Globus pallidus (tissue), 1 donor: ENCODE results near the gene MGAM2.

ENCODE experiments used
- DNase-seq: peaks from one replicate; pipeline ENCODE4 v3.0.0-alpha.2; 2015; ENCODE audit warnings: low spot score

The MGAM2 gene

GRCh38 chr7:142120524-142120923 is 9.0 kb downstream of the MGAM2 start:
- no peak for DNase-seq

GRCh38 chr7:142123184-142123583 is 11.7 kb downstream of the MGAM2 start:
- no peak for DNase-seq

GRCh38 chr7:142125256-142125955 is 13.9 kb downstream of the MGAM2 start:
- DNase-seq = no peak

GRCh38 chr7:142130267-142130666 is 18.7 kb downstream of the MGAM2 start:
- no peak for DNase-seq

- no peak for DNase-seq
Measured at GRCh38 chr7:142131439-142132185, 20.1 kb downstream of the MGAM2 start.

- no peak for DNase-seq
Measured at GRCh38 chr7:142133731-142134148, 22.2 kb downstream of the MGAM2 start.

- no peak for DNase-seq
Measured at GRCh38 chr7:142134909-142135308, 23.4 kb downstream of the MGAM2 start.

GRCh38 chr7:142138996-142139395 is 27.5 kb downstream of the MGAM2 start:
- no peak for DNase-seq

GRCh38 chr7:142139597-142140400 is 28.3 kb downstream of the MGAM2 start:
- no peak for DNase-seq

GRCh38 chr7:142140401-142140959 is 29.0 kb downstream of the MGAM2 start:
- DNase-seq = no peak

GRCh38 chr7:142142702-142143101 is 31.2 kb downstream of the MGAM2 start:
- no peak for DNase-seq

- no peak for DNase-seq
Measured at GRCh38 chr7:142146124-142146523, 34.6 kb downstream of the MGAM2 start.

- DNase-seq = no peak
Measured at GRCh38 chr7:142150356-142150755, 38.8 kb downstream of the MGAM2 start.

- no peak for DNase-seq
Measured at GRCh38 chr7:142150869-142151268, 39.4 kb downstream of the MGAM2 start.

- no peak for DNase-seq
Measured at GRCh38 chr7:142152076-142152475, 40.6 kb downstream of the MGAM2 start.

GRCh38 chr7:142153400-142153799 is 41.9 kb downstream of the MGAM2 start:
- DNase-seq = no peak

GRCh38 chr7:142158736-142159496 is 47.4 kb downstream of the MGAM2 start:
- no peak for DNase-seq

- DNase-seq = no peak
Measured at GRCh38 chr7:142161921-142162320, 50.4 kb downstream of the MGAM2 start.

- no peak for DNase-seq
Measured at GRCh38 chr7:142168746-142169145, 57.2 kb downstream of the MGAM2 start.

GRCh38 chr7:142172932-142173331 is 61.4 kb downstream of the MGAM2 start:
- DNase-seq = no peak

GRCh38 chr7:142174441-142174840 is 62.9 kb downstream of the MGAM2 start:
- no peak for DNase-seq

- no peak for DNase-seq
Measured at GRCh38 chr7:142175594-142175993, 64.1 kb downstream of the MGAM2 start.
